GM18520 (cell line): Measurements from ENCODE around the gene LNPK.
A peak's percentile ranks its signal among the peaks of the same experiment; 100 is the strongest.
"Not testable (repeated sequence)": the region's sequence is repeated elsewhere in the genome, so short reads cannot be mapped to it uniquely, and the experiment has no call there.

Source experiments
- ATAC-seq: cut with Tn5 transposase; IDR thresholded peaks from one replicate; pipeline ENCODE4 v1.9.1; 2021; ENCODE audit not compliant: unreplicated experiment

LNPK gene, protein sequence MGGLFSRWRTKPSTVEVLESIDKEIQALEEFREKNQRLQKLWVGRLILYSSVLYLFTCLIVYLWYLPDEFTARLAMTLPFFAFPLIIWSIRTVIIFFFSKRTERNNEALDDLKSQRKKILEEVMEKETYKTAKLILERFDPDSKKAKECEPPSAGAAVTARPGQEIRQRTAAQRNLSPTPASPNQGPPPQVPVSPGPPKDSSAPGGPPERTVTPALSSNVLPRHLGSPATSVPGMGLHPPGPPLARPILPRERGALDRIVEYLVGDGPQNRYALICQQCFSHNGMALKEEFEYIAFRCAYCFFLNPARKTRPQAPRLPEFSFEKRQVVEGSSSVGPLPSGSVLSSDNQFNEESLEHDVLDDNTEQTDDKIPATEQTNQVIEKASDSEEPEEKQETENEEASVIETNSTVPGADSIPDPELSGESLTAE

DNA sequence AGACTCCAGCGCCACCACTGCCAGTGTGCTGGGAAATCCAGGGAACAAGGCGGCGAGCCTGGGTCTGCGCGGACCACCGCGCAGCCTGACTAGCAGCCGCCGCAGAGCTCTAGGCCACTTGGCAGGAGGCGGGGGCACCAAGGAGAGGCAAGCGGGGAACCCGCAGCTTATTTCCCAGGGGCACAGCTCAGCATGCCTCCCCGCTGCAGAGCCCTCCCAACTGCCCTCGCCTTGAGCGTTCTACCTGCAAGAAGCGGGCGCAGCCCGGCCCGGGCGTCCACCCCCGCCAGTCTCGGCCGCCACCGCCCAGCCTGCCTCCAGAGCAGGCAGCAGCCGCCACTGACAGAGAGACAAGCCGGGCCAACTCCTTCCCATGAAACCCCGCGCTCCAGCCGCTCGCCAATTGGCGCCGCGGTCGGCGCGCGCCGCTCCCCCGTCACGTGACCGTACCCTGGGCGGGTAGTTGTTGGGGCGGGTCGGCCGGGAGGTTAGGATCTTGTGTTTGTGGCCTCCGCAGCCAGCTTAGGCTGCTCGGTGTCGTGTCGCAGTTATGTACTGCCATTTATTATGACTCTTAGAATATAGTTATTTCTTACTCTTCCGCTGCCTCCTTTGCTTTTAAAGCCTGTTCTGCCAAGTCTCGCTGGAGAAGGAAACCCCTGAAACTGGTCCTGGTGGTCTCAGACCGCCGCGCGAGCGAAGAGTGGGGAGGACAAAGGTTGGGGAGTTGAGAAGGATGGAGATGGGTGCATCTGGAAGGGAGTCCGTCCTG lies at the start of gene LNPK:
TSS of gene LNPK (minus strand) at position 352 of the 772 bp plus-strand sequence. CDS start 6,683 bp downstream, outside the sequence.
- peak; percentile 92 for ATAC-seq

- ATAC-seq = no peak
Observed at GRCh38 chr2:176039375-176039774, 37.3 kb upstream of the LNPK start.

GRCh38 chr2:176038694-176039093 lies 36.6 kb upstream of the LNPK start:
- no peak for ATAC-seq

DNA sequence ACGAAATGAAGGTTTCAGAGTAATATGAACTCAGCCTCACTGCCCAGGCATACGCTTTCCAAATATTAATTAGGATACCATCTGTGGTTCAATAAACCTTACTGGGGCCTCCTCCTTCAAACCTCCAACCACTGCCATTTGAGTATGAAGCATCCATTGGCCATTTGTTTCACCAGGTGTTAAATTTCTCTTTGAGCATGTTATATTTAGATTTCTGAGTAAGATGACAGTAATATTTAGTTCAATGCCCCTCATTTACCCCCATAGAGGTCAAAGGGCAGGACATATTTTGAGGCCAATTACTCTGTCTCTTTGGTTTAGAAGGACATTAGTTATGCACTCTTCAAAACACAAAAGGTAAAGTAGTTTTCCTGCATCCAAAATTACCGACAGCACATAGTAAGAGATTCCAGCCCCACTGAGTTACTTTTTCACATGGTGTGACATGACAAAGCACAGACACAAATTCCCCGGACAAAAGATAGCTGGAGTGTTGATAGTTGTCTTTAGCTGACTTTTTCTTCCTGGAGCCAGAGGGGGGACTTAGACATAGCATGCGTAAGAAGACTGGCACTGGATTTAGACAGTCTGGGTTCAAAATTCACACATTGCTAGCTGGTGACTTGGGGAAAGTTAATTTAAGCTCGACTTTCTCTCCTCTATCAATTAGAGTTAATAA lies 33.1 kb upstream of the LNPK start:
- ATAC-seq = no peak

GRCh38 chr2:176027806-176028205 lies 25.7 kb upstream of the LNPK start:
- no peak for ATAC-seq

DNA sequence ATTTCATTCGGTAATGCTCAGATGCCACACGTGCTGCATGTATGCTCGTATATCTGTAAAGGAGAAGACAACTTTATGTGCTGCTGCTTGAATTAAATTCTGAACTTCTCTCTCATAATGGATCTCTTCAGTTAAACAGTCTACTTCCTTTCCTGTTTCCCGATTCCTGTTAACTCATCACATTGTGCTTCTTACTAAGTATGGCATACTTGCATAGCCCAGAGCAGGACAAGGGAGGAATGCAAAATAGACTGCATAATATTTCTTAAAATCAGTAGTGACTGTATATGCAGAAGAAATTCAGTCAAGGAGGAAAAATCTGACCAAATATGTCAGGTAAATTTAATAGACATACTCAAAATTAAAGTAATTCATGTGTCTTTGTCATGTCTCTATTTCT lies 23.9 kb upstream of the LNPK start:
- ATAC-seq = no peak

GRCh38 chr2:176024083-176024482 lies 22.0 kb upstream of the LNPK start:
- no peak for ATAC-seq

DNA sequence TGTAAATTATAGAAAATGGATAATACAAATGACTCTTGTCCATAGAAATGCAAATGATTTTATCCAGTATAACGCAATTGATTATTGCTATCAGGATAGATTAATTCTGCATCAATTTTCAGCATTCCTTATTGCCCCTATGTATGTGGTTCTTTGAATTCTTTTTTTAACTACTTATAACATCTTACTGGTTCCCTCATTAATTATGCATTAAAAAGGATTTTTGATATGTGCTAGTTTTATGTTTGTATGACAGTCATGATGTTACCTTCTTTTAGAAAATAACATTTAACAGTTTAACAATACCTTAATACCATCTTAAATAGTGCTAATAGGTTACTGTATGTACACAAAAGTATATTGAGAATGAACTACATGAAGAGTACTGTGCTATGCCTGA lies 20.0 kb upstream of the LNPK start:
- ATAC-seq = no peak

GRCh38 chr2:176020400-176020799 lies 18.3 kb upstream of the LNPK start:
- no peak for ATAC-seq

DNA sequence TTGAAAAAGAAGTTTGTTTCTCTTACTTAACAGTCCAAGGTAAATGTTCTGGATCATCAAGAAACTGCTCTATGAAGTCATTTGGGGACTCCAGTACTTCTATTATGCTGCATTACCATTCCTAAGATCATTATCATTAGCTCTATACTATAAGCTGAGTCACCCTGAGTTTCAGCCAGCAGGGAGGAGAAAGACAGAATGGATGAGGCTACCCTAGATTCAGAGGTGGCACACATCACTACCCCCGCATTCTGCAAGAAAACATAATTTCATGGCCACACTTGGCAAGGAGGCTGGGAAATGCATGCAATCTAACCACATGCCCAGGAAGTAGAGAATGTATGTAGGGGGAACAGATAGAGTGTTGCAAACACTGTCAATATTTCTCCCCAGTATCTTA lies 16.6 kb upstream of the LNPK start:
- no peak for ATAC-seq

DNA sequence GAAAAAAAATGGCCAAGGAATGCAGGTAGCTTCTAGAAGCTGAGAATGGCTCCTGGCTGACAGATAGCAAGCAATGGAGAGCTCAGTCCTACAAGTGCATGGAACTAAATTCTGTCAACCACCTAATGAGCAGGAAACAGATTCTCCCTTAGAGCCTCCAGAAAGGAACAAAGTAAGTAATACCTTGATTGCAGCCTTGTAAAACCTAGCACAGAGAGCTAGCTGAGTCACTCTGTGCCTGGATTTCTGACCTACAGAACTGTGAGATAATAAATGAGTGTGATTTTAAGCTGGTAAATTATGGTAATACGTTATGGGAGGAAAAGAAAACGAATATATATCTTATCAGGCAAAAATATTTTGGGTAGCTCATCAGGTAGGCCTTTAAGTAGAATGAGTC lies 7.4 kb upstream of the LNPK start:
- no peak for ATAC-seq

GRCh38 chr2:176004934-176005333 lies 2.9 kb upstream of the LNPK start:
- ATAC-seq = no peak

DNA sequence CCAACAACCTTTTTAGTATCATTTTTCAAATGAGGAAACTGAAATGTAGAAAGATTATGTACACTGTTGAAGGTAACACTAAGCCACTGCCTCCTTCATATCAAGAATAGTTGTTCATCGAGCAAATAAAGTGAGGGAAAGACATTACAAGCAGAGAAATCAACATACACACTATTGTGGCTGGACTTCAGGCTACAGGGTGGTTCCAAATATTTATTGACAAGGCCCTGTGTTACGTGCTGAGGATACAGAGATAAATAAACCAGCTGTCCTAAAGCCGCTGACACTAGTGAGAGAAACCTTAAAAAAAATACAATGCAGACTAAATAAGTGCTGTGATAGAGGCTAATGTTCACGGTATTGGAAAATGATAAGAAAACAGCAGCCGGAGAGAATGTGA lies 1.9 kb upstream of the LNPK start:
- ATAC-seq = no peak

DNA sequence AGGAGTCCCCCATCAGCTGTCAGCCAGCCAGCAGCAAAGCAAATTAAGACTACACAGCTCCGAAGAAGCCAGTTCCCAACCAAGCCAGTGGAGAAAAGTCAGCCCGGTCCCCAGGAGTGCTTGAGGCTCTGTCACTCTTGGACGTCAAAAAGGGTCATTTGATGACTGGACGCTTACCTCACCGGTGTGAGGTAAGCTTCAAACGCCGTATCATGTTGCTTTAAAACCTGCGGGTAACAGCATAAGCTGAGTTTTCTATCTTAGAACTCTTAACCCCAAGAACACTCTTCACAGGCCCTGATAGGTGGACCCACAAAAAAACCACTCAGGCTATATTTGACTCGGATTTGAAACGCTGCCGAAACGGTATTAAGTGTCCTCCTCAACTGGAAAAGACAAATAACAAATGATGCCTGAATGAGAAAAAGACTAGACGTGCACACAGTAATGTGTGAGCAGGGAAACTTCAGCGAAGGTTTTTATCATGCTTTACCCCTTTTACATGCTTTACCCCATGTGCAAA lies 682 bp upstream of the LNPK start:
- no peak for ATAC-seq

DNA sequence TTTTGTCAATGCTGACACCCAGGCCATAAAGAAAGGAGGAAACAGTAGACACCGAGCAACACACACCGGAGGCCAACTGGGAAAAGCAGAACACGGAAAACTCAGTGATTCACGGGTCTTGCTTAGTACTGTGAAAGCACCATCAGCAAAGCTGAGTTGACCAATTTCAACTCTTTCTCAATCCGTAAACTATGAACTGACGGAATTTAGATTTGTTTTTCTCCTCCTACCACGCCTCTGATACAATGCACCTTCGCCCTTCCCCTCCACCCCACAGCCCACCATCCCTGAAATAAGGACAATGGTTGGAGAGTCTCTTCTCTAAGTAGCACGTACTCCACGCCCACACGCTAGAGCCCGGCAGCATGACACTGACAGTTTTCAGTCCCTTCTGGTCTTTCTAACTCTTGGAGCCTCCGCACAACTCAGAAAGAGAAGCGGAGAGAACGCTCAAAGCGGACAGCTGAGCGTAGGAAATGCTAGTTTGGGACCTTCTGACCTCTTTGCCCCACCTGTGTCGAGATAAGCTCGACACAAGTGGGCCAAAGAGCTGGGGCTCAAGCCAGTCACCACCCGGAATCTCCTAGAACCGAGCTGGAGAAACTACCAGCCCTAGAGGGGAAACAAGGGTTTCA lies 669 bp downstream of the LNPK start:
- ATAC-seq = peak; percentile 26

GRCh38 chr2:175999283-175999819 lies 2.7 kb downstream of the LNPK start:
- ATAC-seq = no peak

- no peak for ATAC-seq
Observed at GRCh38 chr2:175990099-175990498, 12.0 kb downstream of the LNPK start.

GRCh38 chr2:175987126-175987525 lies 14.9 kb downstream of the LNPK start:
- ATAC-seq = not testable (repeated sequence)

DNA sequence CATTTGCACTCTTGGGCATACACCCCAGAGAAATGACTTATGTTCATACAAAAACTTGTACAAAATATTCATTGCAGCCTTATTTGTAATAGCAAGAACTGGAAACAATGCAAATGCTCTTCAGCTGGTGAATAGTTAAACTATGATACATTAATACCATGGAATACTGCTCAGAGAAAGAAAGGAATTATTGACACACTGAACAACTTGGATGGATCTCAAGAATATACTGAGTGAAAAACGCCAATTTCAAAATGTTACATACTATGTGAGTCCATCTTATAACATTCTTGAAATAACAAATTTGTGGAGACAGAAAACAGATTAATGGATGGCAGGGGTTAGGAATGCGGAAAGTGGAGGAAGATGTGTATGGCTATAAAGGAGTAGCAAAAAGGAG lies 17.2 kb downstream of the LNPK start:
- ATAC-seq = no peak

GRCh38 chr2:175981551-175981950 lies 20.5 kb downstream of the LNPK start:
- ATAC-seq = no peak
